8988T (cell line): ENCODE measurements around the gene PFKFB3.
"Not testable (repeated sequence)": the region's sequence is repeated elsewhere in the genome, so short reads cannot be mapped to it uniquely, and the experiment has no call there.

ENCODE experiments used
- DNase-seq: peaks from one replicate; pipeline ENCODE4 v3.0.0; 2011

The PFKFB3 gene

GRCh38 chr10:6203331-6204062 lies 765 bp downstream of the PFKFB3 start:
- peak; percentile 82 for DNase-seq

- peak; percentile 62 for DNase-seq
Observed at GRCh38 chr10:6204063-6204340, 1.3 kb downstream of the PFKFB3 start.

GRCh38 chr10:6204341-6205191 lies 1.8 kb downstream of the PFKFB3 start:
- DNase-seq, result peak; percentile 71

GRCh38 chr10:6206486-6206885 lies 3.8 kb downstream of the PFKFB3 start:
- not testable (repeated sequence) for DNase-seq

- DNase-seq, result no peak
Observed at GRCh38 chr10:6207658-6208057, 4.9 kb downstream of the PFKFB3 start.

- DNase-seq, result no peak
Observed at GRCh38 chr10:6208799-6209235, 6.1 kb downstream of the PFKFB3 start.

GRCh38 chr10:6211341-6211670 lies 8.6 kb downstream of the PFKFB3 start:
- no peak for DNase-seq

- no peak for DNase-seq
Observed at GRCh38 chr10:6211671-6212635, 9.2 kb downstream of the PFKFB3 start.

- no peak for DNase-seq
Observed at GRCh38 chr10:6212806-6213205, 10.1 kb downstream of the PFKFB3 start.

- no peak for DNase-seq
Observed at GRCh38 chr10:6213257-6213905, 10.6 kb downstream of the PFKFB3 start.

- DNase-seq, result no peak
Observed at GRCh38 chr10:6213908-6214307, 11.2 kb downstream of the PFKFB3 start.

GRCh38 chr10:6214612-6215011 lies 11.9 kb downstream of the PFKFB3 start:
- DNase-seq, result no peak

GRCh38 chr10:6215241-6215640 lies 12.5 kb downstream of the PFKFB3 start:
- DNase-seq, result no peak

GRCh38 chr10:6215683-6216484 lies 13.2 kb downstream of the PFKFB3 start:
- no peak for DNase-seq

GRCh38 chr10:6216916-6217315 lies 14.2 kb downstream of the PFKFB3 start:
- DNase-seq, result no peak

- DNase-seq, result no peak
Observed at GRCh38 chr10:6217611-6218010, 14.9 kb downstream of the PFKFB3 start.

GRCh38 chr10:6218692-6219493 lies 16.2 kb downstream of the PFKFB3 start:
- no peak for DNase-seq

GRCh38 chr10:6219494-6219836 lies 16.7 kb downstream of the PFKFB3 start:
- no peak for DNase-seq

- no peak for DNase-seq
Observed at GRCh38 chr10:6220418-6221191, 17.9 kb downstream of the PFKFB3 start.

GRCh38 chr10:6221192-6221940 lies 18.6 kb downstream of the PFKFB3 start:
- DNase-seq, result no peak
